ENCODE results near the gene MGAT3.
A peak's percentile ranks its signal among the peaks of the same experiment; 100 is the strongest.

Gene MGAT3

GRCh38 chr22:39474351-39475111 is 17.7 kb downstream of the MGAT3 start:
- DNase-seq (ENCODE audit: low read depth), result no peak
- no peak overlapping the region for H3K4me3 ChIP-seq (ENCODE audit: low read length)
- no peak for TF ChIP-seq CTCF (IDR thresholded peaks at IDR 0.05; ENCODE audit: insufficient read depth, low read depth, low read length, missing control alignments)

DNA sequence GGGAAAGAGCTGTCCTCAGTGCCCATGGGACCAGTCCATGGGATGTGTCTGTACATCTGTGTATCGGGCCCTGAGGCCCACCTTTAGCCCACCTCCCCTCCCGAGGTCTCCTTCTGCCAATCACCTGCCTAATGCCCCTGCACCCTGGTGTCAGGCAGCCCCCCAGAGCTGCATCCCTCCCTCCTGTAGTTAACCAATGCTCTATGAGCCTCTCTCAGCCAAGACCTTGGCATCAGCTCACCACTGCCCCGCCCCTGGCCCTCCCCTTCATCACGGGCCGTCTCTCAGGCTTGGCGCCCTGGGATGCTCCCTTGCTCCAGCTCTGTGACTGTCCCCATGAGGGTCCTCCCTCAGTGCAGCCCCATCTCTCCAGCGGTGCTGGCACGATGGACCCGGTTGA is 18.5 kb downstream of the MGAT3 start:
- no peak for DNase-seq (ENCODE audit: low read depth)
- no peak overlapping the region for H3K4me3 ChIP-seq (ENCODE audit: low read length)
- TF ChIP-seq CTCF (IDR thresholded peaks at IDR 0.05; ENCODE audit: insufficient read depth, low read depth, low read length, missing control alignments), result no peak

- no peak for DNase-seq (ENCODE audit: low read depth)
- TF ChIP-seq CTCF (IDR thresholded peaks at IDR 0.05; ENCODE audit: insufficient read depth, low read depth, low read length, missing control alignments), result no peak
- H3K4me3 ChIP-seq (ENCODE audit: low read length), result no peak overlapping the region
These were observed 19.1 kb downstream of the MGAT3 start for GRCh38 chr22:39475902-39476301.

DNA sequence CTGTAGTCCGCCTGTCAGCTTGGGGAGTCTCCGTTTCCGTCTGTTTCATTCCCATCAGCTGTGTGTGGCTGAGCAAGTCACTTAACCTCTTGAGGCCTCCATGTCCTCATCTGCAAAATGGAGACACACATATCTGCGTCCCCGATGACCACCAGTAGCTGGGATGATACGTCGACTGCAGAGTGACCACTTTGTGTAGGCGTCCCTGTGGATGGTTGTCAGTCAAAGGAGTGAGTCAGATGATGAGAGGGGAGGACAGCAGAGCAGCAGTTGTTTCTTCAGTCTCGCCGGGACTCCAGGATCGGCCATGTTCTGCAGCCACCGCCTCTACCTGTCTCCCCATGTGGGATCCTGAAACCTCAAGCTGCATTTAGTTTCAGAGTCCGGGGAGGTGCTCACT is 19.9 kb downstream of the MGAT3 start:
- no peak overlapping the region for H3K4me3 ChIP-seq (ENCODE audit: low read length)
- no peak for DNase-seq (ENCODE audit: low read depth)
- TF ChIP-seq CTCF (IDR thresholded peaks at IDR 0.05; ENCODE audit: insufficient read depth, low read depth, low read length, missing control alignments), result no peak

GRCh38 chr22:39477542-39477941 is 20.7 kb downstream of the MGAT3 start:
- no peak for TF ChIP-seq CTCF (IDR thresholded peaks at IDR 0.05; ENCODE audit: insufficient read depth, low read depth, low read length, missing control alignments)
- no peak overlapping the region for H3K4me3 ChIP-seq (ENCODE audit: low read length)
- DNase-seq (ENCODE audit: low read depth), result no peak

DNA sequence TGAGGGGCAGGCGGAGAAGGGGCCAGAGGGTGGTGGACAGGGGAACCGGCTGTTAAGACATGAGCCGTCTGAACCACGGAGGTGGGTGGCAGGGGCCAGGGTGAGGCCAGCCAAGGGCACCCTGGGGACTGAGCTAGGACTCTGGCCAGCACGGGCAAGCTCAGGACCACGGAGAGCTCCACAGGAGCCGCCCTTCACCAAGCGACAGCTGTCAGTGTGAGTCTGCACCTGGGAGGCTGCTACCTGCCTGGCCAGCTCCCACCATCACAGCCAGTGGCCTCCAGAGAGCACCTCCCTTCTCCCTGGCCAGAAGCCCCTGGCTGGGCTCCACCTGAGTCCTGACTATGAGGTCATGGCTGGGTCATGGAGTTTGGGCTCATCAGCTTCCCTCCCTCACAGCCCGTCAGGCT is 21.6 kb downstream of the MGAT3 start:
- no peak for TF ChIP-seq CTCF (IDR thresholded peaks at IDR 0.05; ENCODE audit: insufficient read depth, low read depth, low read length, missing control alignments)
- H3K4me3 ChIP-seq (ENCODE audit: low read length), result no peak overlapping the region
- DNase-seq (ENCODE audit: low read depth), result peak; percentile 61

DNA sequence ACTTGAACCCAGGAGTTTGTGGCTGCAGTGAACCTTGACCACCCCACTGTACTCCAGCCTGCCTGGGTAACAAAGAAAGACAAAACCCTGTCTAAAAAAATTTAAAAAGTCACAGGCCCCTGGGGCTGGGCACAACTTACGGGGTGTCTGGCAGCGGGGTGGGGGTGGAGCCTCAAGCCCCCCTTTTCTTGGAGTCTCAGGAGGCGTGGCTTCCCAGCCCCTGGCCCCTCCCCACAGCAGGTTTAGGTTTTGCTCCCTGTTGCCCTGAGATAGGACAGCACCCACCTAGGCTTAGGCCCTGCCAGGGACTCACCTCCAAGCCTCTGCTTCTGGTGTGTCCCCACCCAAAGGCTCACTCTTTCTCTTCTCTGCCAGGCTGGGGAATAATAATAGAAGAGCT is 22.4 kb downstream of the MGAT3 start:
- DNase-seq (ENCODE audit: low read depth), result no peak
- no peak for TF ChIP-seq CTCF (IDR thresholded peaks at IDR 0.05; ENCODE audit: insufficient read depth, low read depth, low read length, missing control alignments)
- H3K4me3 ChIP-seq (ENCODE audit: low read length), result no peak overlapping the region
